GM12892 (cell line): ENCODE data around the gene MIER3.

Experiments used
- POLR2A ChIP-seq: IDR thresholded peaks from 2 replicates; pipeline ENCODE4 v1.6.1; 2011; ENCODE audit warnings: low read depth, low read length, control low read depth
- TAF1 ChIP-seq: IDR thresholded peaks from 2 replicates; pipeline ENCODE4 v1.6.1; 2011; ENCODE audit warnings: low read depth, mild to moderate bottlenecking, control low read depth, low read length, borderline replicate concordance

DNA sequence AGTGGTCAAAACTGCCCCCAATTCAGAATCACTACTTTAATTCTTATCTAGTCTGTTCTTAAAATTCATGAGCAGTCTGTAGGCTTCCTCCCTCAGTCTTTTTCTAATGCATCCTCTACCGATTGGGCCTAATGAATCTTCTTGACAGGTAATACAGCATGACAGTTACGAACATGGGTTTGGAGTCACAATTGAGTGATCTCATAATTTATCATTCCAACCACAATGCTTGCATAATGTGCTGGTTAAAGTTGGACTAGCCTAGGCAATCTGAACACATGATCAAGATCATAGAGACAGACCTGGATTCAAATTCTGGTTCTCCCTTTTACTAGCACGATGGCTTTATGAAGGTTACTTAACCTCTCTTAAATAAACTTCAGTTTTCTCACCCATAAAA, 75.6 kb downstream of the MIER3 start:
- TF ChIP-seq POLR2A = no peak
- no peak for TF ChIP-seq TAF1
